Fibroblast of pulmonary artery (primary cell): ENCODE measurements around the gene PLXNA4.

ENCODE experiments used
- DNase-seq: peaks from one replicate; pipeline ENCODE4 v3.0.0-alpha.2; 2010; ENCODE audit warnings: low read depth
- H3K4me3 ChIP-seq: replicated peaks from 2 replicates; pipeline ENCODE4 v1.5.1; 2011; ENCODE audit warnings: low read depth, mild to moderate bottlenecking, control low read depth, low read length, moderate library complexity
- CTCF ChIP-seq: IDR thresholded peaks from 2 replicates; pipeline ENCODE4 v1.5.1; 2011; ENCODE audit warnings: mild to moderate bottlenecking, control low read depth, low read length, inconsistent platforms; ENCODE audit errors: missing control alignments

PLXNA4 gene

DNA sequence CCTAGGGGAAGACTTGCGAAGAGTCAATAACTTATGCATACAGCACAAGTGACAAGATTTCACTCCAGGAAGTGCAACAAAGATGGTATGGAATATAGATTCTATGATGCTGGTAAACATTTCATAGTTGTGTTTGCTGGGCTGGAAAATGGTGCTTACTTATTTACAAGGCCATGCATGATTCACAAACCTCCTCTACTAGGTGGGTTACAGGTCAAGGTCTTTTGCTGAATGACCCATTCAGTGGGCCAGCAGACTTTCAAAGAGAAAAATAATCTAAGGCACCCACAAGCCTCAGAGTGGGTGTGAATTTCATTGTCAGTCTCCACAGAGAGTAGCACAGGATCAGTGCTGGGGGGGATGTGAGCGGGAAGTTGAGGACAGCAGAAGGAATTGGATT, 378.5 kb downstream of the PLXNA4 start:
- no peak for DNase-seq
- H3K4me3 ChIP-seq = no peak overlapping the region
- no peak for TF ChIP-seq CTCF

GRCh38 chr7:132193898-132194297, 382.4 kb downstream of the PLXNA4 start:
- no peak for TF ChIP-seq CTCF

DNA sequence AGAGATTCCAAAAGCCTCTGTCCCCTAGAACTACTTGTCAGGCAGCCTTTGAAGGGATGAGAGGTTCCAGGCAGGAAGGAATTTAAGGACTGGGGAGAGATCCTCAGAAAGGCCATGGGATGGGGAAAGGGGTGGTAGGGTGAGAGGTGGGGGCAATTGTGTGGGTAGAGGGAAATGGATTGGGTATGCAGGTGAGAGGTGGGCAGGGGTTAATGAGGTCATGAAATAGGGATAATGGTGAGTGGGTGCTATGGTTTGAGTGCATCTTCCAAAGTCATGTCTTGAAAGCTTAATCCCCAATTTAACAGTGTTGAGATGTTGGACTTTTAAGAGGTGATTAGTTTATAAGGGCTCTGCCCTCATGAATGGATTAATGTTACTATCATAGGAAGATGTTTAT, 383.5 kb downstream of the PLXNA4 start:
- no peak for TF ChIP-seq CTCF

More at GRCh38 chr7:132193898-132194297, 382.4 kb downstream of the PLXNA4 start:
- H3K4me3 ChIP-seq = no peak overlapping the region
- DNase-seq = no peak

GRCh38 chr7:132191418-132191817, 384.9 kb downstream of the PLXNA4 start:
- peak; percentile 8 for DNase-seq

More for the DNA sequence above, 383.5 kb downstream of the PLXNA4 start:
- DNase-seq = no peak
- H3K4me3 ChIP-seq = no peak overlapping the region

GRCh38 chr7:132190683-132191082, 385.6 kb downstream of the PLXNA4 start:
- TF ChIP-seq CTCF = no peak
- no peak for DNase-seq
- H3K4me3 ChIP-seq = no peak overlapping the region

More at GRCh38 chr7:132191418-132191817, 384.9 kb downstream of the PLXNA4 start:
- H3K4me3 ChIP-seq = no peak overlapping the region
- TF ChIP-seq CTCF = no peak

DNA sequence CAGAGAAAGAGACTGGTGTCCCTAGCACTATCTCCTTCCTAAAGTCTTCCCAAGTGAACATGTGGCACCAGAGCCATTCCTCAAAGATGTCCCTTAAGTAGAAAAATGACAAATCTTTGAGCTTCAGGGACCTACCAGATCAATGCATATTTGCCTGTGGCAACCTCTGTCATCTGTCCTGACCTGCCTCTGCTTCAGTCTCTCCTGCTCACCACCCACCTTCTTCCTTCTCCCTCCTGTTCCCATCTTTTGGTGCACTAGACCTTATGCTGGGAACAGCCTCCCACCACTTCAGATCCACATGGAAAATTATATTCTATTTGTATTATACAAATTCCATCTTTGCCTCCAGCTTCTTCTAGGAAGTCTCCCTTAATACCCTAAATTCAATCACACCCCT, 386.4 kb downstream of the PLXNA4 start:
- no peak for DNase-seq
- no peak overlapping the region for H3K4me3 ChIP-seq
- TF ChIP-seq CTCF = no peak
